Esophagus squamous epithelium (tissue), 5 donors: ENCODE measurements around the gene PLA2G4F. TPM values are rescaled to one million over a fixed set of nuclear protein-coding genes. Genes with fewer than 3 reads are reported as not detected.
A peak's percentile ranks its signal among the peaks of the same experiment; 100 is the strongest.

Experiments used
- DNase-seq: peaks from one replicate; lab custom pipeline; 2025; lab: John Stamatoyannopoulos, UW
- H3K27ac ChIP-seq, 4 donors: fragments of 200-600 bp; sonication (generic); one replicate each; pipeline ENCODE4 v1.5.1; 2016 to 2019; ENCODE audit warnings: mild to moderate bottlenecking in 1 of 4
- H3K27me3 ChIP-seq, 4 donors: fragments of 200-600 bp; sonication (generic); 1 replicate in 3 of 4; 2 replicates in 1 of 4; pipeline versions ENCODE4 v1.5.1 to v1.6.0; 2017 to 2021; ENCODE audit warnings: antibody characterized with exemption in 1 of 4
- H3K36me3 ChIP-seq, 3 donors: fragments of 200-600 bp; sonication (generic); one replicate each; pipeline ENCODE4 v1.5.1; 2016 to 2019
- H3K4me1 ChIP-seq, 3 donors: fragments of 200-600 bp; sonication (generic); one replicate each; pipeline ENCODE4 v1.5.1; 2017 to 2019
- H3K4me3 ChIP-seq, 4 donors: fragments of 200-600 bp; sonication (generic); 1 replicate in 3 of 4; 2 replicates in 1 of 4; pipeline ENCODE4 v1.5.1; 2016 to 2019; ENCODE audit warnings: mild to moderate bottlenecking in 2 of 4, moderate library complexity in 1 of 4
- H3K9me3 ChIP-seq, 3 donors: fragments of 200-600 bp; sonication (generic); one replicate each; pipeline ENCODE4 v1.5.1; 2016 to 2019
- POLR2A ChIP-seq, 4 donors: fragments of 450-650 bp; IDR thresholded peaks; one replicate each; pipeline ENCODE4 v1.6.1; 2017; ENCODE audit warnings: antibody characterized with exemption in 4 of 4, mild to moderate bottlenecking in 4 of 4, moderate library complexity in 3 of 4
- WGBS, 2 donors: methylation state at CpG; one replicate each; pipeline ENCODE4 v1.1.5; 2018; 5-methylcytosine and 5-hydroxymethylcytosine counted together
- intact Hi-C: fragments of 100-400 bp; cut with DNase I; formaldehyde crosslinking; loops from one replicate; pipeline ENCODE4 v1.15.0; 2022
- total RNA-seq, 4 donors: library from RNA; depleted of rRNA; stranded (reverse); fragments of >200 nt; gene quantifications; one replicate each; pipeline ENCODE4 v1.1.0, GENCODE V29; 2016
- TF ChIP-seq, protein P1 (sequence below), 6 experiments: fragments of 450-650 bp in 4 of 6; fragments of 200-600 bp in 2 of 6; sonication (generic) in 2 of 6; IDR thresholded peaks; one replicate each; pipeline ENCODE4 v1.5.1; 2016 to 2019; ENCODE audit warnings: antibody characterized with exemption in 6 of 6, mild to moderate bottlenecking in 4 of 6, moderate library complexity in 4 of 6
- donor health status: DM: yes; HTN: yes; CAD: no.

Gene PLA2G4F
- total RNA-seq, 4 donors from 2014 or later = 7.4 to 28.2 (median 21.2) TPM

DNA sequence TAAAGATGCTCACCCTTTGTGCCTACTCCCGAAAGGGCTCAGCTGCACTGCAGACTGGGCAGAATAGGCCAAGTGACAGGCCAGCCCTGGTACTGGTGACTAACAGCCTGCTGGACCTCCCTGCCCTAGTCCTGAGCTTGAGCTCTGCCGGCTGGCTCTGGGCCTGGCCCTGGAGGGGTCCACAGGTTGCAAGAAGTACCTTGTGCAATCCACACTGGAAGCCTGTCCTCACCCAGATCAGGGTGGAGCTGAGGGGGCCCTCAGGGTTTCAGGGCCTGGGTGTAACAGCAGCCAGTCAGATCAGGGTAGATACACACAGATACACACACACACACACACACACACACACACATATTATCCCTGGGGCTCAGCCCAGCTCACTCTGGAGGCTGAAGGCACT is 34.8 kb downstream of the PLA2G4F start:
- H3K4me1 ChIP-seq = peaks cover 0 to 14% (median 0%) of the 10 kb centered on the region in 3 donors
- no peak for DNase-seq
- TF ChIP-seq, protein P1, sequence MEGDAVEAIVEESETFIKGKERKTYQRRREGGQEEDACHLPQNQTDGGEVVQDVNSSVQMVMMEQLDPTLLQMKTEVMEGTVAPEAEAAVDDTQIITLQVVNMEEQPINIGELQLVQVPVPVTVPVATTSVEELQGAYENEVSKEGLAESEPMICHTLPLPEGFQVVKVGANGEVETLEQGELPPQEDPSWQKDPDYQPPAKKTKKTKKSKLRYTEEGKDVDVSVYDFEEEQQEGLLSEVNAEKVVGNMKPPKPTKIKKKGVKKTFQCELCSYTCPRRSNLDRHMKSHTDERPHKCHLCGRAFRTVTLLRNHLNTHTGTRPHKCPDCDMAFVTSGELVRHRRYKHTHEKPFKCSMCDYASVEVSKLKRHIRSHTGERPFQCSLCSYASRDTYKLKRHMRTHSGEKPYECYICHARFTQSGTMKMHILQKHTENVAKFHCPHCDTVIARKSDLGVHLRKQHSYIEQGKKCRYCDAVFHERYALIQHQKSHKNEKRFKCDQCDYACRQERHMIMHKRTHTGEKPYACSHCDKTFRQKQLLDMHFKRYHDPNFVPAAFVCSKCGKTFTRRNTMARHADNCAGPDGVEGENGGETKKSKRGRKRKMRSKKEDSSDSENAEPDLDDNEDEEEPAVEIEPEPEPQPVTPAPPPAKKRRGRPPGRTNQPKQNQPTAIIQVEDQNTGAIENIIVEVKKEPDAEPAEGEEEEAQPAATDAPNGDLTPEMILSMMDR (IDR thresholded peaks at IDR 0.05) = no peak
- no peak for TF ChIP-seq POLR2A (IDR thresholded peaks at IDR 0.05)
- H3K9me3 ChIP-seq = no peaks in the 10 kb centered on the region
- WGBS, 2 donors = no CpG with 5 or more reads among the region's 2 CpGs
- intact Hi-C loops = no loop called here
- H3K36me3 ChIP-seq = no peaks in the 10 kb centered on the region
- no peak overlapping the region for H3K27ac ChIP-seq
- H3K27me3 ChIP-seq = no peaks in the 10 kb centered on the region
- H3K4me3 ChIP-seq = no peak overlapping the region

DNA sequence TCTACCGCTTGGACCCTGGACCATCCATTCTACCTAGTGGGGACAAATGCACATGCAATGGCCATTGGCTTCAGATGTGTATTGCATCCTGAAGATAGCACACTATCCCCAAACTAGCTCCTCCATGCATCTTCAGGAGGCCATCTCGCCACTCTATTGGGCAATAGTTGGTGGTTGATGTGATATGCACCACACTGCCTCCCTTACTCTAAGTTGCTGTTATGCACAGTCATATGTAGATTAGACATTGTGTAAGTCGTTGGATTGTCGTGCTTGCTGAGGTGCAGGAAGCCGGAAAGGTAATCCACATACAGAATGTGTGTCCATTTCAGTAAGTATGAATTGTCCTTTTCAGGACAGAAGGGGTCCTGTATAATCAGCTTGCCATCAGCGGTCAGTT is 35.4 kb downstream of the PLA2G4F start:
- H3K27me3 ChIP-seq = no peaks in the 10 kb centered on the region
- H3K36me3 ChIP-seq = no peaks in the 10 kb centered on the region
- H3K27ac ChIP-seq = no peak overlapping the region
- H3K4me1 ChIP-seq = peaks cover 0 to 14% (median 0%) of the 10 kb centered on the region in 3 donors
- no peaks in the 10 kb centered on the region for H3K9me3 ChIP-seq
- WGBS, 2 donors = 78 to 94% methylated on average over 6 of the region's 6 CpGs
- intact Hi-C loops = no loop called here
- DNase-seq = no peak
- H3K4me3 ChIP-seq = no peak overlapping the region
- TF ChIP-seq, protein P1 (IDR thresholded peaks at IDR 0.05) = no peak
- no peak for TF ChIP-seq POLR2A (IDR thresholded peaks at IDR 0.05)

DNA sequence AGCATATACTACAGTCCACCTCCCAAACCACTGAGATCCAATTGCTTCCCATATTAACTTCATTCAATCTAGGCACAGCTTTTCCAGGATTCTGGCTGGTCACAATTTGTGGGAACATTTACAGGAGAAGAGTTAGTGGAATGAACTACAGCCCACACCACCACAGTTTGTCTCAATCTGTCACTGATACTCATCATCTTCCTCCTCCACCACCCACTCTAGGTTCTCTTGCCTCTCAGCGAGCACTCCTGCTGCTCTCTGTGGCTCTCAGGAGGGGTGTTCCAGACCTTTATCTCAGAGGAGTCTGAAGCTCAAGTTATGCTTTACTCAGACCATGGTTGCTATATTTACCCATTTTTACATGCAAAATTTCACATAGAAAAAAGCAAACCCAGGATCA is 36.2 kb downstream of the PLA2G4F start:
- TF ChIP-seq, protein P1 (IDR thresholded peaks at IDR 0.05) = no peak
- no peak for TF ChIP-seq POLR2A (IDR thresholded peaks at IDR 0.05)
- DNase-seq = no peak
- H3K4me3 ChIP-seq = no peak overlapping the region
- peaks cover 0 to 14% (median 0%) of the 10 kb centered on the region in 3 donors for H3K4me1 ChIP-seq
- 67 to 80% methylated on average over 1 of the region's 1 CpG for WGBS, 2 donors
- no peaks in the 10 kb centered on the region for H3K36me3 ChIP-seq
- H3K27me3 ChIP-seq = no peaks in the 10 kb centered on the region
- no peak overlapping the region for H3K27ac ChIP-seq
- no peaks in the 10 kb centered on the region for H3K9me3 ChIP-seq
- intact Hi-C loops = no loop called here

DNA sequence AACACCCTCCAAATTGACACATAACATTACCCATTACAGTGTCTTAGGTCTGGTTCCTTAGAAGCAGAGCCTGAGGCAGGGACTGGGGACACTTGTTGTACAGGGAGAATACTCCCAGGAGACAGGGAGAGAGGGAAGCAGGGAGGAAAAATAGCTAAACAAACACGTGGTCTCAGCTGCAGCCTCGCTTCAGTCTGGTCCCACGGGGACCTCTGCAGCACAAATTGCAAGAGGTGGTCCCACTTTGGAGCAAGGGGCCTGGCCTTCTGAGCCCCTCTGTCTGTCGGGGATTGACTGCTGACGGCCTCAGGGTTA is 37.0 kb downstream of the PLA2G4F start:
- H3K27ac ChIP-seq = peak overlapping the region in 3 of 4 donors; percentile 10 to 76 (median 59)
- no peak for DNase-seq
- H3K36me3 ChIP-seq = no peaks in the 10 kb centered on the region
- 24% methylated on average over 5 of the region's 5 CpGs; no CpG with 5 or more reads in 1 of the 2 donors for WGBS, 2 donors
- no peaks in the 10 kb centered on the region for H3K27me3 ChIP-seq
- no peaks in the 10 kb centered on the region for H3K9me3 ChIP-seq
- H3K4me3 ChIP-seq = peak overlapping the region in 2 of 4 donors; percentile 26
- intact Hi-C loops = no loop called here
- peaks cover 0 to 14% (median 0%) of the 10 kb centered on the region in 3 donors for H3K4me1 ChIP-seq
- TF ChIP-seq, protein P1 (IDR thresholded peaks at IDR 0.05) = no peak
- no peak for TF ChIP-seq POLR2A (IDR thresholded peaks at IDR 0.05)

DNA sequence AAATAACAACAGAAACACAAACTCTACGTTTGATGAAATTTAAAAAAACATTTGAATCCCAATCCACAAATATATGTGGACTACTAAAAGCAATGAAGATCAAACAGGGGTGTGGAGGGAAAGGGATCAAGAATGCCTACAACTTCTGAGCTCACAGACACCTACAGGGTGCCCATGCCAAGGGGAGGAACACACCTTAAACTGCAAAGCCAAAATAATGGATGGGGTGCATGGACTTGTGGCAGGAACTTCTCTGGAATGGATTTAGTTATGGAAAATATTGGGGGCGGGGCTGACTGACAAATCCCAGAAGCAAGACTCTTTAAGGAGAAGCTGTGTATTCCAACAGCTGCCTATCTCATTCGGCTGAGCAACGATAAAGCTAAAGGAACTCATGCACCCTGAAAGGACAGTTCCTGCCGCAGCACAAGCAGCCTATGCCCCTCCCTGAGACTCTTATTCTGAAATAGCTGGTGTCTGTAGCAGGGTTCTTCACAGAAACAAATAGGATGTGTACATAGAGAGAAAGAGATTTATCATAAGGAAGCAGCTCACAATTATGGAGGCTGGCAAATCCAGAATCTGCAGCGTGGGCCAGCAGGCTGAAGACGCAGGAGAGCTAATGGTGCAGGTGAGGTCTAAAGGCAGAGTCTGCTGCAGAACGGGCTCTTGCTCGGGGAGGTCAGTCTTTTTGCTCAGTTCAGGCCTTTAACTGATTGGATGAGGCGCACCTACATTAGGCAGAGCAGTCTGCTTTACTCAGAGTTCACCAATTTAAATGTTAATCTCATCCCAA is 37.6 kb downstream of the PLA2G4F start:
- Histone ChIP-seq H3K9me3 (no peaks in the 10 kb centered on the region), H3K4me1 (peaks cover 0 to 14% (median 0%) of the 10 kb centered on the region in 3 donors), H3K4me3 (peak overlapping the region in 2 of 4 donors; percentile 26), H3K27me3 (no peaks in the 10 kb centered on the region), H3K27ac (peak overlapping the region in 3 of 4 donors; percentile 10 to 76 (median 59)), H3K36me3 (no peaks in the 10 kb centered on the region)
- WGBS, 2 donors = 8 to 28% methylated on average over 10 of the region's 10 CpGs
- no peak for DNase-seq
- TF ChIP-seq POLR2A (IDR thresholded peaks at IDR 0.05) = no peak
- TF ChIP-seq, protein P1 (IDR thresholded peaks at IDR 0.05) = no peak
- intact Hi-C loops = no loop called here
